CD14-positive monocyte (primary cell): Measurements from ENCODE around the gene AMD1. TPM values are rescaled to one million over a fixed set of nuclear protein-coding genes. Genes with fewer than 3 reads are reported as not detected.

Source experiments
- DNase-seq, 3 donors: peaks; one replicate each; pipeline ENCODE4 v3.0.0-alpha.2; 2011 to 2022
- H2AFZ ChIP-seq: 2 replicates; pipeline ENCODE4 v1.6.0; 2012; ENCODE audit warnings: mild to moderate bottlenecking, low read depth, low read length, inconsistent platforms; ENCODE audit not compliant: insufficient read depth, poor library complexity, severe bottlenecking
- H3K27ac ChIP-seq, 2 donors: 1 replicate in 1 of 2; 2 replicates in 1 of 2; pipeline ENCODE4 v1.5.1; 2012 to 2013; ENCODE audit warnings: low read length in 2 of 2, control low read depth in 1 of 2, inconsistent platforms in 1 of 2, low read depth in 1 of 2, mild to moderate bottlenecking in 1 of 2
- H3K27me3 ChIP-seq, 2 donors: one replicate each; pipeline versions ENCODE4 v1.6.0 to v1.6.1; 2011 to 2013; ENCODE audit warnings: low read length in 2 of 2; ENCODE audit not compliant: control insufficient read depth in 2 of 2, insufficient read depth in 2 of 2
- H3K36me3 ChIP-seq, 2 donors: replicated peaks in 1 of 2; 1 replicate in 1 of 2; 2 replicates in 1 of 2; pipeline versions ENCODE4 v1.5.1 to v1.6.1; 2012 to 2013; ENCODE audit warnings: low read length in 2 of 2, control low read depth in 1 of 2, inconsistent platforms in 1 of 2, mild to moderate bottlenecking in 1 of 2; ENCODE audit not compliant: insufficient read depth in 2 of 2, control insufficient read depth in 1 of 2
- H3K4me1 ChIP-seq, 2 donors: 1 replicate in 1 of 2; 2 replicates in 1 of 2; pipeline versions ENCODE4 v1.5.1 to v1.6.1; 2012 to 2013; ENCODE audit warnings: low read length in 2 of 2, control low read depth in 1 of 2, inconsistent platforms in 1 of 2, mild to moderate bottlenecking in 1 of 2, moderate library complexity in 1 of 2; ENCODE audit not compliant: insufficient read depth in 2 of 2, control insufficient read depth in 1 of 2
- H3K4me2 ChIP-seq: replicated peaks from 2 replicates; pipeline ENCODE3; 2012; ENCODE audit warnings: low read length, moderate library complexity, mild to moderate bottlenecking; ENCODE audit not compliant: poor library complexity, severe bottlenecking; ENCODE audit errors: extremely low read depth
- H3K4me3 ChIP-seq, 3 experiments: fragments of 200-600 bp in 1 of 3; sonication (generic) in 1 of 3; replicated peaks in 1 of 3; 1 replicate in 2 of 3; 2 replicates in 1 of 3; pipeline ENCODE4 v1.5.1; 2011 to 2013; ENCODE audit warnings: low read length in 3 of 3, mild to moderate bottlenecking in 3 of 3, control low read depth in 2 of 3, low read depth in 2 of 3, inconsistent platforms in 1 of 3, moderate library complexity in 1 of 3
- H3K79me2 ChIP-seq: 2 replicates; pipeline ENCODE4 v1.6.0; 2012; ENCODE audit warnings: mild to moderate bottlenecking, control low read depth, inconsistent platforms, low read length, moderate library complexity; ENCODE audit not compliant: insufficient read depth
- H3K9ac ChIP-seq: 2 replicates; pipeline ENCODE4 v1.6.0; 2017; ENCODE audit warnings: low read length, mild to moderate bottlenecking; ENCODE audit not compliant: insufficient read depth, poor library complexity, severe bottlenecking
- H3K9me3 ChIP-seq, 2 donors: replicated peaks in 1 of 2; 1 replicate in 1 of 2; 2 replicates in 1 of 2; pipeline versions ENCODE4 v1.5.1 to v1.6.1; 2012 to 2013; ENCODE audit warnings: low read length in 2 of 2, control low read depth in 1 of 2; ENCODE audit not compliant: control insufficient read depth in 1 of 2, insufficient read depth in 1 of 2
- H4K20me1 ChIP-seq: 2 replicates; pipeline ENCODE4 v1.6.0; 2012; ENCODE audit warnings: mild to moderate bottlenecking, low read length, control low read depth, moderate library complexity; ENCODE audit not compliant: insufficient read depth
- H3K27ac Mint-ChIP-seq, 7 donors: one replicate each; pipeline ENCODE4 v1.8.0; 2020; ENCODE audit warnings: mild to moderate bottlenecking in 7 of 7, mixed read lengths in 7 of 7, moderate library complexity in 6 of 7, inconsistent platforms in 2 of 7
- H3K27me3 Mint-ChIP-seq, 3 donors: one replicate each; pipeline ENCODE4 v1.8.0; 2021 to 2022; ENCODE audit warnings: low read depth in 3 of 3, mild to moderate bottlenecking in 3 of 3, mixed read lengths in 3 of 3, moderate library complexity in 3 of 3, inconsistent platforms in 1 of 3
- H3K36me3 Mint-ChIP-seq, 2 donors: one replicate each; pipeline ENCODE4 v1.8.0; 2020; ENCODE audit warnings: mixed read lengths in 2 of 2, inconsistent platforms in 1 of 2, mild to moderate bottlenecking in 1 of 2
- H3K4me1 Mint-ChIP-seq: one replicate; pipeline ENCODE4 v1.8.0; 2020; ENCODE audit warnings: mild to moderate bottlenecking, mixed read lengths
- H3K4me3 Mint-ChIP-seq, 2 donors: one replicate each; pipeline ENCODE4 v1.8.0; 2020; ENCODE audit warnings: mild to moderate bottlenecking in 2 of 2, mixed read lengths in 2 of 2, moderate library complexity in 1 of 2
- H3K9me3 Mint-ChIP-seq, 7 donors: one replicate each; pipeline ENCODE4 v1.8.0; 2020 to 2022; ENCODE audit warnings: mixed read lengths in 7 of 7, mild to moderate bottlenecking in 6 of 7, moderate library complexity in 6 of 7, inconsistent platforms in 2 of 7
- CTCF ChIP-seq: fragments of 200-600 bp; IDR thresholded peaks from one replicate; pipeline ENCODE4 v1.8.0; 2022; ENCODE audit warnings: antibody characterized with exemption, mild to moderate bottlenecking
- WGBS: methylation state at CpG from one replicate; pipeline ENCODE4 v1.1.5; 2013; ENCODE audit warnings: missing lambda C conversion rate; ENCODE audit not compliant: insufficient coverage; 5-methylcytosine and 5-hydroxymethylcytosine counted together
- intact Hi-C, 2 donors: fragments of 100-400 bp; cut with micrococcal nuclease; formaldehyde crosslinking; loops; one replicate each; pipeline versions ENCODE4 v1.15.0 to v1.15.1; 2023
- polyA plus RNA-seq, 3 donors: library from polyadenylated mRNA; depleted of rRNA in 1 of 3; unstranded in 2 of 3; stranded (reverse) in 1 of 3; fragments of 300-500 nt in 2 of 3; fragments of >200 nt in 1 of 3; fragmentation: Illumina TruSeq in 2 of 3; gene quantifications; 1 replicate in 2 of 3; 2 replicates in 1 of 3; pipeline ENCODE4 v1.2.3, GENCODE V29; 2012 to 2021

The AMD1 gene
- polyA plus RNA-seq, 3 donors = 35.0 to 60.5 (median 45.3) TPM

DNA sequence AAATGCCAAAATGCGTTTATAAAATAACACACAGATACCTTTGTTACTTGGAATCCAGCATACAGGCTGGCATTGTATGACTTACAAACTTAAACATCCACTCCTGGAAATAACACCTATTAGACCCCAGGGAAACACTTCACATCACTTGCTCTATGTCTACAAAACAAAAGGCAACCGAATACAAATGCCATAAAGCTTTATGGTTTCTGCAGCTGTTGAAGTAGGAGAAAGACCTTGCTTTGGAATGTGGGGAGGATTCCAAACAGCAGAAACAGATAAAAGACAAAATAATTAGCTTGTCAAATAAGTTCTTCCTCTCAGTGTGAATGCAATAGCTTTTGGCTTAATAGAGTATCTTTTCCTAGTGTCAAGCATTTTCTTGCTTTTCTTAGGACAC, 9.8 kb upstream of the AMD1 start:
- Mint-ChIP-seq H3K9me3 (peaks cover 0 to 2% (median 0%) of the 10 kb centered on the region in 7 donors), H3K4me3 (no peak overlapping the region), H3K4me1 (peaks cover 22% of the 10 kb centered on the region), H3K27ac (no peak overlapping the region), H3K27me3 (peaks cover 0 to 5% (median 0%) of the 10 kb centered on the region in 3 donors), H3K36me3 (no peaks in the 10 kb centered on the region)
- Histone ChIP-seq H3K27ac (no peak overlapping the region), H2AFZ (no peak overlapping the region), H3K27me3 (no peaks in the 10 kb centered on the region), H3K9me3 (no peaks in the 10 kb centered on the region), H3K4me3 (no peak overlapping the region), H3K9ac (no peak overlapping the region), H3K4me1 (peaks cover 27 to 38% of the 10 kb centered on the region in 2 donors), H3K36me3 (no peaks in the 10 kb centered on the region), H3K4me2 (no peak overlapping the region), H3K79me2 (no peaks in the 10 kb centered on the region), H4K20me1 (no peaks in the 10 kb centered on the region)
- no peak for DNase-seq
- TF ChIP-seq CTCF = no peak
- 88% methylated on average over 1 of the region's 2 CpGs for WGBS
- intact Hi-C loops = loop anchor here in 1 of 2 donors (5.0 kb wide), 1 partner anchor 48 kb away; the partner anchor contains the start of gene CDK19

GRCh38 chr6:110874880-110875547, 429 bp downstream of the AMD1 start:
- H4K20me1 ChIP-seq = peaks cover 45% of the 10 kb centered on the region
- H3K4me1 Mint-ChIP-seq = peaks cover 32% of the 10 kb centered on the region
- intact Hi-C loops = loop anchor here (2.0 to 10.0 kb wide), 7 partner anchors 52 to 610 kb away; partner anchors contain the start of genes CDK19 (in 2 of the 2) and REV3L (in 1 of the 2)
- peaks cover 62% of the 10 kb centered on the region for H3K79me2 ChIP-seq
- H3K4me2 ChIP-seq = peak overlapping the region; percentile 93
- H2AFZ ChIP-seq = peak overlapping the region; percentile 42
- no peaks in the 10 kb centered on the region for H3K9me3 ChIP-seq
- H3K27ac ChIP-seq = peak overlapping the region; percentile 93 to 96
- peak overlapping the region; percentile 96 to 100 for H3K4me3 Mint-ChIP-seq
- peak overlapping the region; percentile 92 to 98 (median 94) for H3K4me3 ChIP-seq
- H3K9ac ChIP-seq = peak overlapping the region; percentile 94
- no peaks in the 10 kb centered on the region for H3K27me3 Mint-ChIP-seq
- peaks cover 0 to 2% (median 0%) of the 10 kb centered on the region in 7 donors for H3K9me3 Mint-ChIP-seq
- TF ChIP-seq CTCF = no peak
- peak overlapping the region; percentile 93 to 99 (median 98) for H3K27ac Mint-ChIP-seq
- no peaks in the 10 kb centered on the region for H3K36me3 ChIP-seq
- WGBS = 0% methylated on average over 54 of the region's 60 CpGs
- H3K27me3 ChIP-seq = no peaks in the 10 kb centered on the region
- no peak for DNase-seq
- H3K36me3 Mint-ChIP-seq = peaks cover 0 to 2% of the 10 kb centered on the region in 2 donors
- H3K4me1 ChIP-seq = peaks cover 36 to 43% of the 10 kb centered on the region in 2 donors
